ENCODE results near the gene COL17A1. TPM values are rescaled to one million over a fixed set of nuclear protein-coding genes. Genes with fewer than 3 reads are reported as not detected.
A peak's percentile ranks its signal among the peaks of the same experiment; 100 is the strongest.

The COL17A1 gene
- polyA plus RNA-seq, 1 experiment: 0.01 TPM

GRCh38 chr10:104122225-104123107, 36.8 kb upstream of the COL17A1 start:
- no peaks in the 10 kb centered on the region for H3K36me3 ChIP-seq (ENCODE audit: control insufficient read depth, insufficient read depth, low read length)
- H3K27me3 ChIP-seq (ENCODE audit: control insufficient read depth, insufficient read depth, low read length): no peaks in the 10 kb centered on the region
- DNase-seq (ENCODE audit: low read depth): no peak
- CTCF ChIA-PET: interaction anchor here (0.7 to 4.8 kb wide), 20 partner anchors 8 to 410 kb away, joined by 3 to 50 read pairs (median 4); no protein-coding TSS in a partner anchor
- TF ChIP-seq CTCF (IDR thresholded peaks at IDR 0.05; ENCODE audit: insufficient read depth, low read depth, low read length): no peak
- POLR2A ChIA-PET: interaction anchor here (1.8 kb wide), 1 partner anchor 13 kb away, joined by 22 read pairs; no protein-coding TSS in a partner anchor
- peak overlapping the region; percentile 64 for H3K4me3 ChIP-seq (ENCODE audit: low read depth, low read length)

GRCh38 chr10:104121485-104122224, 36.0 kb upstream of the COL17A1 start, which contains the start of gene SFR1:
SFR1 (plus strand) TSS chr10:104122171; CDS start chr10:104122184, 13 bp downstream.
- no peaks in the 10 kb centered on the region for H3K27me3 ChIP-seq (ENCODE audit: control insufficient read depth, insufficient read depth, low read length)
- H3K4me3 ChIP-seq (ENCODE audit: low read depth, low read length): peak within 1 kb of the TSS; percentile 70
- peak; percentile 60 for TF ChIP-seq CTCF (IDR thresholded peaks at IDR 0.05; ENCODE audit: insufficient read depth, low read depth, low read length)
- peak; percentile 94 for DNase-seq (ENCODE audit: low read depth)
- CTCF ChIA-PET: interaction anchor here (0.7 to 4.8 kb wide), 22 partner anchors 9 to 267 kb away, joined by 3 to 50 read pairs (median 4); no protein-coding TSS in a partner anchor
- H3K36me3 ChIP-seq (ENCODE audit: control insufficient read depth, insufficient read depth, low read length): no peaks in the 10 kb centered on the region
- POLR2A ChIA-PET: interaction anchor here (1.8 kb wide), 1 partner anchor 12 kb away, joined by 22 read pairs; no protein-coding TSS in a partner anchor

- no peaks in the 10 kb centered on the region for H3K36me3 ChIP-seq (ENCODE audit: control insufficient read depth, insufficient read depth, low read length)
- no peak for TF ChIP-seq CTCF (IDR thresholded peaks at IDR 0.05; ENCODE audit: insufficient read depth, low read depth, low read length)
- CTCF ChIA-PET: interaction anchor here (0.7 to 4.8 kb wide), 16 partner anchors 9 to 393 kb away, joined by 3 to 50 read pairs (median 6); no protein-coding TSS in a partner anchor
- no peaks in the 10 kb centered on the region for H3K27me3 ChIP-seq (ENCODE audit: control insufficient read depth, insufficient read depth, low read length)
- POLR2A ChIA-PET: interaction anchor here (0.6 to 1.8 kb wide), 2 partner anchors 11 to 19 kb away, joined by 3 to 22 read pairs; no protein-coding TSS in a partner anchor
- peak; percentile 79 for DNase-seq (ENCODE audit: low read depth)
- peak overlapping the region; percentile 70 for H3K4me3 ChIP-seq (ENCODE audit: low read depth, low read length)
These were observed 35.3 kb upstream of the COL17A1 start for GRCh38 chr10:104120903-104121484.

GRCh38 chr10:104120512-104120902, 34.8 kb upstream of the COL17A1 start:
- peak overlapping the region; percentile 26 for H3K4me3 ChIP-seq (ENCODE audit: low read depth, low read length)
- no peaks in the 10 kb centered on the region for H3K36me3 ChIP-seq (ENCODE audit: control insufficient read depth, insufficient read depth, low read length)
- ChIA-PET POLR2A (interaction anchor here (0.6 to 1.8 kb wide), 2 partner anchors 11 to 19 kb away, joined by 3 to 22 read pairs; no protein-coding TSS in a partner anchor), CTCF (interaction anchor here (0.7 to 4.8 kb wide), 9 partner anchors 8 to 393 kb away, joined by 3 to 50 read pairs (median 7); no protein-coding TSS in a partner anchor)
- no peaks in the 10 kb centered on the region for H3K27me3 ChIP-seq (ENCODE audit: control insufficient read depth, insufficient read depth, low read length)
- DNase-seq (ENCODE audit: low read depth): no peak
- no peak for TF ChIP-seq CTCF (IDR thresholded peaks at IDR 0.05; ENCODE audit: insufficient read depth, low read depth, low read length)
